Neural cell (in vitro differentiated cells): ENCODE measurements around the gene TNFRSF17. TPM values are rescaled to one million over a fixed set of nuclear protein-coding genes. Genes with fewer than 3 reads are reported as not detected.

Experiments
- H2AFZ ChIP-seq: fragments of 200-600, 300-800 bp; sonication (generic), shearing (Covaris generic); 2 replicates; pipeline ENCODE4 v1.6.0; 2014; ENCODE audit warnings: low read depth, mild to moderate bottlenecking, antibody characterized with exemption, low read length, moderate library complexity
- H3F3A ChIP-seq: fragments of 200-600 bp; shearing (Covaris generic); 2 replicates; pipeline ENCODE4 v1.6.1; 2016; ENCODE audit warnings: mild to moderate bottlenecking, moderate library complexity, mixed read lengths, antibody characterized with exemption, low read length; ENCODE audit not compliant: insufficient read depth, poor library complexity, severe bottlenecking
- H3K27ac ChIP-seq: fragments of 200-600, 300-800 bp; sonication (generic), shearing (Covaris generic); 2 replicates; pipeline ENCODE4 v1.5.1; 2014; ENCODE audit warnings: mild to moderate bottlenecking, low read length, moderate library complexity
- H3K27me3 ChIP-seq: fragments of 300-800, 200-600 bp; sonication (generic), shearing (Covaris generic); 2 replicates; pipeline ENCODE4 v1.6.0; 2014; ENCODE audit warnings: mild to moderate bottlenecking, low read depth, low read length, moderate library complexity; ENCODE audit not compliant: insufficient read depth
- H3K36me3 ChIP-seq: fragments of 300-800, 200-600 bp; sonication (generic), shearing (Covaris generic); 2 replicates; pipeline ENCODE4 v1.5.1; 2014; ENCODE audit warnings: mild to moderate bottlenecking, antibody characterized with exemption, low read length, moderate library complexity; ENCODE audit not compliant: insufficient read depth
- H3K4me2 ChIP-seq: fragments of 300-800, 200-600 bp; sonication (generic), shearing (Covaris generic); 2 replicates; pipeline ENCODE4 v1.6.0; 2014; ENCODE audit warnings: mild to moderate bottlenecking, low read length
- H3K4me3 ChIP-seq: fragments of 300-800, 200-600 bp; sonication (generic), shearing (Covaris generic); 2 replicates; pipeline ENCODE4 v1.5.1; 2014; ENCODE audit warnings: mild to moderate bottlenecking, low read length, moderate library complexity
- H3K79me2 ChIP-seq: fragments of 200-600 bp; shearing (Covaris generic); replicated peaks from 2 replicates; pipeline ENCODE4 v1.6.0; 2014; ENCODE audit warnings: mild to moderate bottlenecking, low read length, moderate library complexity; ENCODE audit not compliant: insufficient read depth
- H3K9ac ChIP-seq: fragments of 300-800, 200-600 bp; sonication (generic), shearing (Covaris generic); 2 replicates; pipeline ENCODE4 v1.6.1; 2016; ENCODE audit warnings: mild to moderate bottlenecking, low read length, mixed read lengths
- H3K9me2 ChIP-seq: fragments of 200-600 bp; shearing (Covaris generic); 2 replicates; pipeline ENCODE4 v1.6.1; 2016; ENCODE audit warnings: mild to moderate bottlenecking, low read length, mixed read lengths; ENCODE audit not compliant: insufficient read depth
- H3K9me3 ChIP-seq: fragments of 200-600, 300-800 bp; sonication (generic), shearing (Covaris generic); 2 replicates; pipeline ENCODE4 v1.6.1; 2016; ENCODE audit warnings: mild to moderate bottlenecking, mixed run types, low read length, moderate library complexity, mixed read lengths
- H4K20me1 ChIP-seq: fragments of 200-600 bp; shearing (Covaris generic); 2 replicates; pipeline ENCODE4 v1.6.1; 2016; ENCODE audit warnings: mild to moderate bottlenecking, mixed run types; ENCODE audit not compliant: insufficient read depth
- CTCF ChIP-seq: fragments of 450-650 bp; IDR thresholded peaks from 2 replicates; pipeline ENCODE4 v1.5.1; 2014; ENCODE audit warnings: antibody characterized with exemption, mild to moderate bottlenecking, moderate library complexity; ENCODE audit not compliant: poor library complexity, severe bottlenecking
- EP300 ChIP-seq: fragments of 450-650 bp; conservative IDR thresholded peaks from 2 replicates; pipeline ENCODE4 v1.6.1; 2014; ENCODE audit warnings: antibody characterized with exemption, mild to moderate bottlenecking, moderate library complexity; ENCODE audit not compliant: poor library complexity, severe bottlenecking
- EZH2 ChIP-seq: fragments of 200-600, 300-800 bp; shearing (Covaris generic), sonication (generic); IDR thresholded peaks from 2 replicates; pipeline ENCODE4 v1.6.1; 2014; ENCODE audit warnings: antibody characterized with exemption, low read length, borderline replicate concordance, mild to moderate bottlenecking; ENCODE audit not compliant: insufficient read depth, poor library complexity, severe bottlenecking
- MXI1 ChIP-seq: fragments of 450-650 bp; conservative IDR thresholded peaks from 2 replicates; pipeline ENCODE4 v1.6.1; 2014; ENCODE audit warnings: antibody characterized with exemption, mild to moderate bottlenecking; ENCODE audit not compliant: poor library complexity, severe bottlenecking
- POLR2AphosphoS5 ChIP-seq: IDR thresholded peaks from 2 replicates; pipeline ENCODE4 v1.6.1; 2012
- RAD21 ChIP-seq: fragments of 450-650 bp; conservative IDR thresholded peaks from 2 replicates; pipeline ENCODE4 v1.6.1; 2014; ENCODE audit warnings: antibody characterized with exemption, mild to moderate bottlenecking, moderate library complexity
- REST ChIP-seq: IDR thresholded peaks from 2 replicates; pipeline ENCODE4 v1.6.1; 2012; ENCODE audit warnings: borderline replicate concordance
- SMC3 ChIP-seq: fragments of 450-650 bp; conservative IDR thresholded peaks from 2 replicates; pipeline ENCODE4 v1.6.1; 2014; ENCODE audit warnings: antibody characterized with exemption, mild to moderate bottlenecking, moderate library complexity; ENCODE audit not compliant: poor library complexity
- TAF1 ChIP-seq: IDR thresholded peaks from 2 replicates; pipeline ENCODE4 v1.6.1; 2012; ENCODE audit warnings: low read depth
- polyA plus RNA-seq: library from polyadenylated mRNA; depleted of rRNA; stranded (reverse); fragments of >200 nt; gene quantifications from 2 replicates; pipeline ENCODE4 v1.2.3, GENCODE V29; 2014

Gene TNFRSF17
- polyA plus RNA-seq, 1 donor from 2014 or later = not detected

- no peak overlapping the region for H3K27ac ChIP-seq
- no peaks in the 10 kb centered on the region for H3K27me3 ChIP-seq
- H3K9me3 ChIP-seq = no peaks in the 10 kb centered on the region
- no peak overlapping the region for H2AFZ ChIP-seq
- TF ChIP-seq MXI1 (no peak), SMC3 (no peak), EP300 (no peak), EZH2 (no peak), TAF1 (no peak), POLR2AphosphoS5 (no peak), REST (no peak), CTCF (no peak), RAD21 (no peak)
- no peaks in the 10 kb centered on the region for H3F3A ChIP-seq
- H3K36me3 ChIP-seq = no peaks in the 10 kb centered on the region
- H3K79me2 ChIP-seq = peaks cover 10% of the 10 kb centered on the region
- H4K20me1 ChIP-seq = no peaks in the 10 kb centered on the region
- no peak overlapping the region for H3K9ac ChIP-seq
- H3K9me2 ChIP-seq = no peaks in the 10 kb centered on the region
- H3K4me3 ChIP-seq = no peak overlapping the region
- no peak overlapping the region for H3K4me2 ChIP-seq
These were observed 14.1 kb downstream of the TNFRSF17 start for GRCh38 chr16:11979013-11979672.

GRCh38 chr16:11980136-11980844 is 15.3 kb downstream of the TNFRSF17 start:
- H3K27ac ChIP-seq = no peak overlapping the region
- H3K9me3 ChIP-seq = no peaks in the 10 kb centered on the region
- H4K20me1 ChIP-seq = no peaks in the 10 kb centered on the region
- peaks cover 10% of the 10 kb centered on the region for H3K79me2 ChIP-seq
- H3K9me2 ChIP-seq = no peaks in the 10 kb centered on the region
- H3F3A ChIP-seq = no peaks in the 10 kb centered on the region
- H3K36me3 ChIP-seq = no peaks in the 10 kb centered on the region
- H3K4me2 ChIP-seq = no peak overlapping the region
- H3K4me3 ChIP-seq = no peak overlapping the region
- H2AFZ ChIP-seq = no peak overlapping the region
- H3K9ac ChIP-seq = no peak overlapping the region
- no peaks in the 10 kb centered on the region for H3K27me3 ChIP-seq
- TF ChIP-seq POLR2AphosphoS5 (no peak), RAD21 (no peak), SMC3 (no peak), REST (no peak), MXI1 (no peak), EZH2 (no peak), EP300 (no peak), CTCF (no peak)
